AG10803 (cell line): ENCODE measurements around the gene DPP4.
"Not testable (repeated sequence)": the region's sequence is repeated elsewhere in the genome, so short reads cannot be mapped to it uniquely, and the experiment has no call there.

Experiments used
- DNase-seq: peaks from one replicate; pipeline ENCODE4 v3.0.0; 2010; ENCODE audit warnings: low read depth
- H3K4me3 ChIP-seq: 2 replicates; pipeline ENCODE4 v1.5.1; 2011; ENCODE audit warnings: mild to moderate bottlenecking, low read length, control low read depth
- TF ChIP-seq, protein P1 (sequence below): conservative IDR thresholded peaks from 2 replicates; pipeline ENCODE4 v1.5.1; 2011; ENCODE audit warnings: mild to moderate bottlenecking, low read length, control low read depth, inconsistent platforms

DPP4 gene

DNA sequence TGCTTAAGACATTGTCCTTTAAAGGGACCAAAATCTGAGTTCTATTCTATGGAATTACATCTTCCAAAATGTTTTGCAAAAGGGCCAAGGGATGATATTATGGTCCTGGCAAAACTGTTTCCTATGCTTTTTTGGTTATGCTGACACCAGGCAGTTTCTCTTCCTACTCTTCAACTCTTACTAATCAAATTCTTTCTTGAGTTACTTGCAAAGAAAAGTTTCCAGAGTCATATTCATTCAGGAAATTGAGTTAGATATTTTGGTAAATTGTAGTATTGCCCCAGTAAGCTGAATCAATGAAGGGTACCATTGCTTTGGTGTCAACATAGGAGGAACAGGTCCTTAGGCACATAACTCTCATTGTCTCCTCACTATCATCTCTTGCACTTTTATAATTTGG, 118.8 kb downstream of the DPP4 start:
- TF ChIP-seq, protein P1, sequence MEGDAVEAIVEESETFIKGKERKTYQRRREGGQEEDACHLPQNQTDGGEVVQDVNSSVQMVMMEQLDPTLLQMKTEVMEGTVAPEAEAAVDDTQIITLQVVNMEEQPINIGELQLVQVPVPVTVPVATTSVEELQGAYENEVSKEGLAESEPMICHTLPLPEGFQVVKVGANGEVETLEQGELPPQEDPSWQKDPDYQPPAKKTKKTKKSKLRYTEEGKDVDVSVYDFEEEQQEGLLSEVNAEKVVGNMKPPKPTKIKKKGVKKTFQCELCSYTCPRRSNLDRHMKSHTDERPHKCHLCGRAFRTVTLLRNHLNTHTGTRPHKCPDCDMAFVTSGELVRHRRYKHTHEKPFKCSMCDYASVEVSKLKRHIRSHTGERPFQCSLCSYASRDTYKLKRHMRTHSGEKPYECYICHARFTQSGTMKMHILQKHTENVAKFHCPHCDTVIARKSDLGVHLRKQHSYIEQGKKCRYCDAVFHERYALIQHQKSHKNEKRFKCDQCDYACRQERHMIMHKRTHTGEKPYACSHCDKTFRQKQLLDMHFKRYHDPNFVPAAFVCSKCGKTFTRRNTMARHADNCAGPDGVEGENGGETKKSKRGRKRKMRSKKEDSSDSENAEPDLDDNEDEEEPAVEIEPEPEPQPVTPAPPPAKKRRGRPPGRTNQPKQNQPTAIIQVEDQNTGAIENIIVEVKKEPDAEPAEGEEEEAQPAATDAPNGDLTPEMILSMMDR: no peak
- H3K4me3 ChIP-seq: no peak overlapping the region

DNA sequence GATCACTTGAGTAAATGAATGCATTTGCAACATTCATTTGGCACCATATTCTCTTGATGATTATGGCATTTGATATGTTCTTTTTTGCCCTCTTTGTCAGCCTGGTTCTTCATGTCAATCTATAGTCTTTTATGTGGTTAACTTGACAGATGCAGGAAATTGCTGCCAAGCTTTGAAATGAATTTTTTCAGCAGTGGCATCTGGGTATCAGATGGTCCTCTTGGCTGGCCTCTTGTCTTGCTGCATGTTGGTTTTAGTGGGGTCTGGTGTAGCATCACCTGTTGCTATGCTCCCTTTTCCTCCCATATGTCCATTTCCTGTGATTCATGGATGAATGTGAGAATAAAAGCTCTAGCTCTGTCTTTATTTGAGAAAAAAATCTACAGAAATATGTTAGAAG, 119.9 kb downstream of the DPP4 start:
- no peak overlapping the region for H3K4me3 ChIP-seq
- DNase-seq: no peak
- TF ChIP-seq, protein P1: no peak

More for the DNA sequence above, 118.8 kb downstream of the DPP4 start:
- DNase-seq: no peak

DNA sequence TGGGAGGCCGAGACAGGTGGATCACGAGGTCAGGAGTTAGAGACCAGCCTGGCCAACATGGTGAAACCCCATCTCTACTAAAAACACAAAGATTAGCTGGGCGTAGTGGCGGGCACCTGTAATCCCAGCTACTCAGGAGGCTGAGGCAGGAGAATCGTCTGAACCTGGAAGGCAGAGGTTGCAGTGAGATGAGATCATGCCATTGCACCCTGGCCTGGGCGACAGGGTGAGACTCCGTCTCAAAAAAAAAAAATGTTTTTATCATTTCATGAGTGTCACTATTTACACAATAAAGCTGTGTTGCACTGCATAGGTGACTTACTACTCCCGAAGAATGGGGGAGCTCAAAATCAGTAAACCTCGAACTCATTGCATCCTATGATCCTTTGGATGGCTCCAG, 120.6 kb downstream of the DPP4 start:
- DNase-seq: not testable (repeated sequence)

DNA sequence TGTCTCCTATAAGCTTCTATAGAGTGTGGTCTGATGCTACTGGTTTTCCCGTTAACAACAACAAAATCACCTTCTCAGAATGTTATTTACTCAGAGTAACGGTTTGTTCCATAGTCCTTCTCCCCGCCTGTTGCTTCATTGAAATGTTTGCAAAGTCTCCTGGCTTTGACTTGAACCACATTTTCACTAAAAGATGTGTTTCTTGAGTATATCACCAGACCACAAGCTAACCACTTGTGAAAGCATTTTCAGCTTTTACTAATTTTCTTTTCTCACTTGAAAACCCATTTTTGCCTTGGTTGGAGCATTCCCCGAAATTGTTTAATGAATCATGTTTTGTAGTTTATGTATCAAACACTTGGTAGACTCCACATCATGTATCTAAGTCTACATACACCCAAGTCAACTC, 121.2 kb downstream of the DPP4 start:
- no peak for DNase-seq
- TF ChIP-seq, protein P1: no peak
- H3K4me3 ChIP-seq: no peak overlapping the region

More for the DNA sequence above, 120.6 kb downstream of the DPP4 start:
- not testable (repeated sequence) for H3K4me3 ChIP-seq

DNA sequence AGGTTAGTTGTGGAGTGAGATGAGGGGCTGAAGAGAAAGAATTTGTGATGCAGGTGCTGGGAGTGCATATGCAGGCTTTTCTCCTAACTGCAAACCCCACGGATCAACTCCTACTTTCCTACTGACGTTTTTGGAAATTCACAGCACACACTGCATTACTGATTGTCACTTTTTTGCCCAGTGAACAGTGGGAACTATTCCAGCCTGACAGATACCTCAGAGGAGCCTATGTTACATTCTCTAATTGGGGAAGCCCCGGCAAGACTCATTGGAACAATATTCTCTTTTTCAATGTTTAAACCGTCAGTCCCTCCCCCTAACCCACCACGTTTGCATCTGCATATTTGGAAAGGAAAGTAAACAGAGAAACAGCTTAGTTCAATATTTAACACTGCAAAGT, 126.2 kb downstream of the DPP4 start:
- H3K4me3 ChIP-seq: no peak overlapping the region
- TF ChIP-seq, protein P1: no peak
- no peak for DNase-seq

DNA sequence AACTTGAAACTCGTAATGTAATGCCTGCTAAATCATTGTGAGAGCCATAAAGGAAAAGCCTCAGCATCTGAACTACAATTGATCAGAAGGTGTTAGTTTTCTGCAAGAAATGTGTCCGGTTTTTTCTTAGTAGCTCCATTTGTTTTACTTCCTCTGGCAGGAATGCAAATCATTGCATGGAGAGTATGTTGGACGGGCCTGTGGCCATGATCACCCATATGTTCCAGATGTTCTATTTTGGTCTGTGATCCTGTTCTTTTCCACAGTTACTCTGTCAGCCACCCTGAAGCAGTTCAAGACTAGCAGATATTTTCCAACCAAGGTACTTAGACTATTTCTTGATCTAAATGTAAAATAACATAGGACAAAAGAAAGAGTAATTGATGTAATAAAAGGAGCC, 126.6 kb downstream of the DPP4 start:
- no peak overlapping the region for H3K4me3 ChIP-seq
- DNase-seq: peak; percentile 13
- TF ChIP-seq, protein P1: no peak

DNA sequence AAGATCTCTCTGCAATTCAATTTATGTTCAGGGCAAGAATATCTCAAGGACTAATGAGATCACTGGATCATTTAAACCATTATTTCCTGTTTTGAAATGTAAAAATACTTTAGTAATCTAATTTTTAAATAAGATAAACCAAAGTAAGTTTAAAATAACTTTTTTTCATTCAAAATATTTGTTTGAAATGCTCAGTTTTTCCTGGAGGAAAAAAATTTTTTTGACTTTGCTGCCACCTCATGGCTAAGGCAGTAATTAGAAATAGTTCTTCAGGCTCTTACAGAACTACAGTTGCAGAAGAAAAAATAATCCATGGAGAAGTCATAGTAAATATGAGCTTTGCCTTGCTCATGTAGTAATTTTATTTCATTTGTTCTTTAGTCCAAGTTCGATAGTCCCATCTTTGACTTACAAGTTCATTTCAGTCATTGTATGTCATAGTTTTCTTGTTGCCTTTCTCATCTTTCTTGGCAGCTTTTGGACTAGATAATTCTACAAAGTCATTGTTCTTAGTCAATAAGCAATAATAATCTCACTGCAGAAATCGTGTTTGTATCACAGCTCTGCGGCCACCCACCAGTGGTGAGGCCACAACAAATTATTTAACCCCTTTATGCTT, 127.4 kb downstream of the DPP4 start:
- peak; percentile 29 for DNase-seq

More for the DNA sequence above, 127.4 kb downstream of the DPP4 start:
- TF ChIP-seq, protein P1: peak; percentile 63
- H3K4me3 ChIP-seq: no peak overlapping the region
